GM10248 (cell line): ENCODE data around the gene AEN.

ENCODE experiments used
- CTCF ChIA-PET: fragments of 300-600 bp; sonication (Branson Sonifier 250); formaldehyde crosslinking; extraction: SDS; loops from one replicate; lab custom pipeline; 2021; ENCODE audit warnings: antibody characterized with exemption; lab: Yijun Ruan, JAX
- POLR2A ChIA-PET: fragments of 350-650 bp; sonication (Branson Sonifier 250); formaldehyde crosslinking; extraction: SDS; loops from one replicate; lab custom pipeline; 2020; ENCODE audit warnings: antibody characterized with exemption; lab: Yijun Ruan, JAX
- DNase-seq: peaks from one replicate; pipeline ENCODE4 v3.0.0; 2012; ENCODE audit errors: extremely low spot score
- CTCF ChIP-seq: IDR thresholded peaks from 2 replicates; pipeline ENCODE4 v1.5.1; 2012; ENCODE audit warnings: mild to moderate bottlenecking, low read depth; ENCODE audit errors: extremely low read depth, missing control alignments, control extremely low read depth

The AEN gene

GRCh38 chr15:88651136-88651732 is 30.1 kb downstream of the AEN start:
- DNase-seq = no peak
- no peak for TF ChIP-seq CTCF
- CTCF ChIA-PET = no interaction called here
- POLR2A ChIA-PET = no interaction called here

DNA sequence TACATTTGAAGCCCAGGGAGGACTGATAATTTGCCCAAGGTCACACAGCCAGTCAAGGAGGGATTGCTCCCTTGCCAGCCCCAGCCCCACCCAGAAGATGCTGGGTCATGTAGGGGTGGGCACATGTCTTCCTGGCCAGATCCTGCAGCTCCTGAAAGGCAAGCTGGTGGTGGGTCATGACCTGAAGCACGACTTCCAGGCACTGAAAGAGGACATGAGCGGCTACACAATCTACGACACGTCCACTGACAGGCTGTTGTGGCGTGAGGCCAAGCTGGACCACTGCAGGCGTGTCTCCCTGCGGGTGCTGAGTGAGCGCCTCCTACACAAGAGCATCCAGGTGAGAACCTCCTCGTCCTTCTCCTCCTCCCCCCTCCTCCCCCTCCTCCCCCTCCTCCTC is 30.8 kb downstream of the AEN start:
- CTCF ChIA-PET = no interaction called here
- POLR2A ChIA-PET = no interaction called here
- no peak for TF ChIP-seq CTCF
- DNase-seq = no peak

GRCh38 chr15:88652456-88653199 is 31.5 kb downstream of the AEN start:
- POLR2A ChIA-PET = no interaction called here
- no peak for TF ChIP-seq CTCF
- CTCF ChIA-PET = interaction anchor here (1.2 kb wide), 1 partner anchor 49 kb away, joined by 4 read pairs; no protein-coding TSS in a partner anchor
- DNase-seq = no peak

DNA sequence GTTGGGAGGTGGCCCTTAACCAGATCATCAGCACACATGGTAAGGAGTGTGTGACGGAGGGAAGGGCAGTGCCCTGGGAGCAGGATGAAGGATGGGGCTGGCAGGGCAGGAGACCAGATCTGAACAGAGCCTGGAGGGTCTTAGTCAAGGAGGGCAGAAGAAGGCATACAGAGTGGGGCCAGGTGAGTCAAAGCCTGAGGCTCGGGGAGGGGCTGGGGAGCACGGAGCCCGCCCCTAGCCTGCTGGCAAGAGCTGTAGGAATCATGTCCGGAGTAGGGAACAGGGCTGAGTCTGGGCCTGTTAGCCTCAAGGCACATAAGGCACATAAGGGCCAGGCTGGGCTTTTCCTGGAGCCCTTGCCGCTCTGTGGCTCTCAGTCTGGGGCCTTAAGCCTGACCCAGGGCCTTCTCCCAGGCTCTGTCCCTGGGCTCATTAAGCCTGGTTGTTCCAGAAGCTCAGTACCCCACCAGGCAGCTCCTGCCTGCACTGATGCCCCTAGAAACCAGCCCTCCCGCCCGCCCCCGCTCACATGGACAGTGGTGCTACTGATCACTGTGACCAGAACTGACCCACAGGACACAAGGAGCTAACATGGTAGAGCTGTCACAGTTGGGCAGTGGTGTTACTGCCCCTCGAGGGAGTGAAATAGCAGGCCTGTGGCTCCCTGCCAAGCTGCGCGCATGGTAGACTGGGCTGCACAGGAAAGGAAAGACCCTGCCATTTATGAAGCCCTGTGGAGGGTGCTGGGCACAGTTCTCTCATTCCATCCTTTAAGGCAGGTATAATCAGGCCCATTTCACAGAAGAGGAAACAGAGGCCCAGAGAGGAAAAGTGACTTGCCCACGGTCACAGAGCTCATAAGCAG is 32.3 kb downstream of the AEN start:
- TF ChIP-seq CTCF = no peak
- no peak for DNase-seq
- POLR2A ChIA-PET = no interaction called here
- CTCF ChIA-PET = interaction anchor here (1.2 to 3.8 kb wide), 4 partner anchors 8 to 48 kb away, joined by 3 to 21 read pairs (median 5); no protein-coding TSS in a partner anchor

DNA sequence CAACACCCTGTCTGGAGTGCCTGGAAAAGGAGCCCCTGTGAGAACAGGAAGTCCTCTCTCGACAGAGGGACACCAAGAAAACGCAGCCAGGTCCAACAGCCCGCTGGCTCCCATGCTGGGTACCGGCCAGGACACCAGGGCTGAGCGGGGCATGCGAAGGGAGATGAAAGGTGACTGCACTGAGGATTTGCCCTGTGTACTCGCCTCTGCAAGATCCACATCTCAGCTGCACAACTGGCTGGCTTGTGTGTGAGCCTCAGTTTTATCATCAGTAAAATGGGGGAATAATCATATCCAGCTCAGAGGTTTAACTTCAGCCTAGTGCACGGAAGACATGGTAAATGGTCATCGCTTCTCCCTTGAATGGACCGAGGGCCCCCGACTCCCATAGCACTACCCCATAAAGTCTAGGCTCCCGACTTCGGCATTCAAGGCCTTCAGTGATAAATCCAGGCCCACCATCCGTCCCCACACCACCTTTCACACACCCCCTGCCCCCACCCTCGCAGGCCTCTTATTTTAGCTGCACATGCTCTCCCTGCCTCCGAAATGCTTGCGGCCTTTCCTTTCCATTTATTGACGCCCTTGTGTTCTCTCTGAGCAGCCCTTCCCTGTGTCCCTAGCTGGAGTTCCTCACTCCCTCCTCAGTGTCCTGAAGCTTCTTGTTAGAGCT is 33.4 kb downstream of the AEN start:
- no peak for DNase-seq
- TF ChIP-seq CTCF = no peak
- CTCF ChIA-PET = interaction anchor here (1.2 to 3.8 kb wide), 6 partner anchors 9 to 45 kb away, joined by 3 to 21 read pairs (median 4); no protein-coding TSS in a partner anchor
- POLR2A ChIA-PET = no interaction called here
